SK-N-SH treated with all-trans-retinoic acid at 6 μM for 48 hours (cell line): Measurements from ENCODE around the gene FAM89B.

ENCODE experiments used
- ATAC-seq: fragments of 200-7000 bp; cut with Tn5 transposase; 3 replicates; pipeline ENCODE4 v1.9.1; 2020; ENCODE audit warnings: mild to moderate bottlenecking, moderate library complexity
- ARNTL ChIP-seq: fragments of 450-650 bp; formaldehyde crosslinking; IDR thresholded peaks from 2 replicates; pipeline ENCODE4 v1.5.0; 2020; ENCODE audit warnings: low read depth, mild to moderate bottlenecking, moderate library complexity, borderline replicate concordance
- CSDC2 ChIP-seq: fragments of 250-450 bp; sonication (Bioruptor Pico); IDR thresholded peaks from 2 replicates; pipeline ENCODE4 v1.5.0; 2020; ENCODE audit warnings: mild to moderate bottlenecking, moderate library complexity
- GLIS3 ChIP-seq: fragments of 250-450 bp; sonication (Bioruptor Pico); IDR thresholded peaks from 2 replicates; pipeline ENCODE4 v1.5.0; 2020; ENCODE audit warnings: mild to moderate bottlenecking, moderate library complexity
- ISL1 ChIP-seq: fragments of 250-450 bp; sonication (Bioruptor Pico); IDR thresholded peaks from 2 replicates; pipeline ENCODE4 v2.1.2; 2022; ENCODE audit warnings: mild to moderate bottlenecking, moderate library complexity
- OSR1 ChIP-seq: fragments of 250-450 bp; sonication (Bioruptor Pico); IDR thresholded peaks from 2 replicates; pipeline ENCODE4 v1.8.0; 2022; ENCODE audit warnings: moderate library complexity, mild to moderate bottlenecking, inconsistent platforms
- PPARA ChIP-seq: fragments of 250-450 bp; sonication (Bioruptor Pico); IDR thresholded peaks from 2 replicates; pipeline ENCODE4 v1.5.0; 2020; ENCODE audit warnings: mild to moderate bottlenecking, borderline replicate concordance
- RARB ChIP-seq: fragments of 250-450 bp; sonication (Bioruptor Pico); IDR thresholded peaks from 2 replicates; pipeline ENCODE4 v1.8.0; 2021; ENCODE audit warnings: mild to moderate bottlenecking, moderate library complexity
- SNAI2 ChIP-seq: fragments of 250-450 bp; sonication (Bioruptor Pico); IDR thresholded peaks from 2 replicates; pipeline ENCODE4 v1.5.0; 2020; ENCODE audit warnings: mild to moderate bottlenecking, moderate library complexity
- TCF4 ChIP-seq: fragments of 250-450 bp; sonication (Bioruptor Pico); IDR thresholded peaks from 2 replicates; pipeline ENCODE4 v1.8.0; 2021; ENCODE audit warnings: mild to moderate bottlenecking, moderate library complexity, borderline replicate concordance
- TOX ChIP-seq: fragments of 250-450 bp; sonication (Bioruptor Pico); IDR thresholded peaks from 2 replicates; pipeline ENCODE4 v1.8.0; 2021; ENCODE audit warnings: mild to moderate bottlenecking, moderate library complexity, borderline replicate concordance
- ZFP3 ChIP-seq: fragments of 250-450 bp; sonication (Bioruptor Pico); IDR thresholded peaks from 2 replicates; pipeline ENCODE4 v1.5.0; 2020; ENCODE audit warnings: mild to moderate bottlenecking, moderate library complexity
- ZFP30 ChIP-seq: fragments of 450-650 bp; formaldehyde crosslinking; IDR thresholded peaks from 2 replicates; pipeline ENCODE4 v1.5.0; 2022; ENCODE audit warnings: mild to moderate bottlenecking, moderate library complexity
- ZNF565 ChIP-seq: fragments of 450-650 bp; formaldehyde crosslinking; conservative IDR thresholded peaks from 2 replicates; pipeline ENCODE4 v1.5.0; 2020; ENCODE audit warnings: low read depth, mild to moderate bottlenecking, moderate library complexity
- ZNF70 ChIP-seq: fragments of 450-650 bp; formaldehyde crosslinking; IDR thresholded peaks from 2 replicates; pipeline ENCODE4 v1.5.0; 2020; ENCODE audit warnings: mild to moderate bottlenecking, moderate library complexity
- ZNF8 ChIP-seq: fragments of 450-650 bp; formaldehyde crosslinking; IDR thresholded peaks from 2 replicates; pipeline ENCODE4 v1.5.0; 2020; ENCODE audit warnings: mild to moderate bottlenecking, moderate library complexity
- TF ChIP-seq, protein P1 (sequence below): fragments of 250-450 bp; sonication (Bioruptor Pico); IDR thresholded peaks from 2 replicates; pipeline ENCODE4 v1.5.1; 2021; ENCODE audit warnings: mild to moderate bottlenecking, moderate library complexity
- TF ChIP-seq, protein P2 (sequence below): fragments of 250-450 bp; sonication (Bioruptor Pico); IDR thresholded peaks from 2 replicates; pipeline ENCODE4 v1.8.0; 2020; ENCODE audit warnings: mild to moderate bottlenecking, moderate library complexity, borderline replicate concordance
- TF ChIP-seq, protein P3 (sequence below): fragments of 250-450 bp; sonication (Bioruptor Pico); IDR thresholded peaks from 2 replicates; pipeline ENCODE4 v1.8.0; 2021; ENCODE audit warnings: low read depth, mild to moderate bottlenecking, moderate library complexity, borderline replicate concordance
- TF ChIP-seq, protein P4 (sequence below): fragments of 250-450 bp; sonication (Bioruptor Pico); IDR thresholded peaks from 2 replicates; pipeline ENCODE4 v1.5.1; 2020; ENCODE audit warnings: low read depth, mild to moderate bottlenecking, moderate library complexity
- TF ChIP-seq, protein P5 (sequence below): fragments of 250-450 bp; sonication (Bioruptor Pico); IDR thresholded peaks from 2 replicates; pipeline ENCODE4 v1.5.0; 2020; ENCODE audit warnings: mild to moderate bottlenecking, moderate library complexity

Gene FAM89B

DNA sequence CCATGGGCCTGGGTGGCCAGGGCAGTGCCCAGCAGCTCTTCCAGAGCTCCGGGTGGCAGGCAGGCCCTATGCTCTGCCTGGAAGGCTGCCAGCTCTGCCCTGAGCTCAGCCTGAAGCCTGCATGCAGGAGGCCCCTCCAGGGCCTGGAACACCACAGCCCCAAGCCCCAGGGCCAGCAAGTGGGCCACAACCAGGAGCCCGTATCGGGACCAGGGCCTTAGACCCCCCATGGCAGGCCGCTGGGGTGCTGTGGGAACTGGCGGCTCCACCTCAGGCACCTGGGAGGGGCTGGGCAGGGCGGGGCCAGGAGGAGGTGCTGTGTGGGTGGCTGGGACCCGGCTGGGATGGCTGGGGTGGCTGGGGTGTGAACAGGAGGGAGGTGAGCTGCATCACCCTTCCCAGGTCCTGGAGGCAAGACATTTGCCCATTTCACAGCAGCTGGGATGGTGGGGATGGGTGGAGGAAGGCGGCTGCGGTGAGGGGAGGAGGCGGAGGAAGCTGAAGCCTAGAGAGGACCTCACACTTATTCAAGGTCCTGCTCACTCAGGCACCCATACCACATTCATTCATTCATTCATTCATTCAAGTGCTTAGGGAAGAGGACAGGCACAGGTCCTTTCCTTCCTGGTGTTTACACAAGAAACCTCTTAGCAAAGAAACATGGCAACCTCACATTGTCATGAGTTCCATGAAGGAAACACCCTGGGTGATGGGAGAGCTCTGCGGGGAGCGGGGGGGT, 23.4 kb downstream of the FAM89B start, which contains the start of gene KCNK7 (continued):
- TF ChIP-seq, protein P1, sequence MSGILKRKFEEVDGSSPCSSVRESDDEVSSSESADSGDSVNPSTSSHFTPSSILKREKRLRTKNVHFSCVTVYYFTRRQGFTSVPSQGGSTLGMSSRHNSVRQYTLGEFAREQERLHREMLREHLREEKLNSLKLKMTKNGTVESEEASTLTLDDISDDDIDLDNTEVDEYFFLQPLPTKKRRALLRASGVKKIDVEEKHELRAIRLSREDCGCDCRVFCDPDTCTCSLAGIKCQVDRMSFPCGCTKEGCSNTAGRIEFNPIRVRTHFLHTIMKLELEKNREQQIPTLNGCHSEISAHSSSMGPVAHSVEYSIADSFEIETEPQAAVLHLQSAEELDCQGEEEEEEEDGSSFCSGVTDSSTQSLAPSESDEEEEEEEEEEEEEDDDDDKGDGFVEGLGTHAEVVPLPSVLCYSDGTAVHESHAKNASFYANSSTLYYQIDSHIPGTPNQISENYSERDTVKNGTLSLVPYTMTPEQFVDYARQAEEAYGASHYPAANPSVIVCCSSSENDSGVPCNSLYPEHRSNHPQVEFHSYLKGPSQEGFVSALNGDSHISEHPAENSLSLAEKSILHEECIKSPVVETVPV (CRISPR knock-in tag): no peak

DNA sequence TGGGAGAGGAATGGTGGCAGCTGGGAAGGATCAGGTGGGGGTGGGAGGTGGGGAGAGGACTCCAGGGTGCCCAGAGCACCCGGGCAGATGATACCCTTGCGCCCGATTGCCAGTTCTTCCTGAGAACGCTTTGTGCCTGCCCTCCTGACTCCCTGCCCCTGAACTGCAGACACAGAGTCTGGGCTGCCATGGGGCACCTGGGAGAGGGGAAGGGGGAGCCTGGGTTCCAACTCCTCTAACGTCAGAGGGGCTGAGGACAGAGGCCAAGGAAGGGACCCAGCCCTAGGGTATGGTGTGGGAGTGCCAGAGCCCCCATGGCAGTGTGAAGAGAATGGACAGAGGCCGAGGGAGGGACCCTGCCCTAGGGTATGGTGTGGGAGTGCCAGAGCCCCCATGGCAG, 24.2 kb downstream of the FAM89B start:
- ATAC-seq: no peak
- TF ChIP-seq, protein P2, sequence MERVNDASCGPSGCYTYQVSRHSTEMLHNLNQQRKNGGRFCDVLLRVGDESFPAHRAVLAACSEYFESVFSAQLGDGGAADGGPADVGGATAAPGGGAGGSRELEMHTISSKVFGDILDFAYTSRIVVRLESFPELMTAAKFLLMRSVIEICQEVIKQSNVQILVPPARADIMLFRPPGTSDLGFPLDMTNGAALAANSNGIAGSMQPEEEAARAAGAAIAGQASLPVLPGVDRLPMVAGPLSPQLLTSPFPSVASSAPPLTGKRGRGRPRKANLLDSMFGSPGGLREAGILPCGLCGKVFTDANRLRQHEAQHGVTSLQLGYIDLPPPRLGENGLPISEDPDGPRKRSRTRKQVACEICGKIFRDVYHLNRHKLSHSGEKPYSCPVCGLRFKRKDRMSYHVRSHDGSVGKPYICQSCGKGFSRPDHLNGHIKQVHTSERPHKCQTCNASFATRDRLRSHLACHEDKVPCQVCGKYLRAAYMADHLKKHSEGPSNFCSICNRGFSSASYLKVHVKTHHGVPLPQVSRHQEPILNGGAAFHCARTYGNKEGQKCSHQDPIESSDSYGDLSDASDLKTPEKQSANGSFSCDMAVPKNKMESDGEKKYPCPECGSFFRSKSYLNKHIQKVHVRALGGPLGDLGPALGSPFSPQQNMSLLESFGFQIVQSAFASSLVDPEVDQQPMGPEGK: no peak
- no peak for TF ChIP-seq ISL1 (CRISPR knock-in tag)
- no peak for TF ChIP-seq SNAI2 (CRISPR knock-in tag)
- TF ChIP-seq, protein P3, sequence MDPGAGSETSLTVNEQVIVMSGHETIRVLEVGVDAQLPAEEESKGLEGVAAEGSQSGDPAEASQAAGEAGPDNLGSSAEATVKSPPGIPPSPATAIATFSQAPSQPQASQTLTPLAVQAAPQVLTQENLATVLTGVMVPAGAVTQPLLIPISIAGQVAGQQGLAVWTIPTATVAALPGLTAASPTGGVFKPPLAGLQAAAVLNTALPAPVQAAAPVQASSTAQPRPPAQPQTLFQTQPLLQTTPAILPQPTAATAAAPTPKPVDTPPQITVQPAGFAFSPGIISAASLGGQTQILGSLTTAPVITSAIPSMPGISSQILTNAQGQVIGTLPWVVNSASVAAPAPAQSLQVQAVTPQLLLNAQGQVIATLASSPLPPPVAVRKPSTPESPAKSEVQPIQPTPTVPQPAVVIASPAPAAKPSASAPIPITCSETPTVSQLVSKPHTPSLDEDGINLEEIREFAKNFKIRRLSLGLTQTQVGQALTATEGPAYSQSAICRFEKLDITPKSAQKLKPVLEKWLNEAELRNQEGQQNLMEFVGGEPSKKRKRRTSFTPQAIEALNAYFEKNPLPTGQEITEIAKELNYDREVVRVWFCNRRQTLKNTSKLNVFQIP (CRISPR knock-in tag): no peak
- no peak for TF ChIP-seq PPARA (CRISPR knock-in tag)
- no peak for TF ChIP-seq ZNF8
- TF ChIP-seq ZNF70 (CRISPR knock-in tag): no peak
- no peak for TF ChIP-seq OSR1 (CRISPR knock-in tag)
- no peak for TF ChIP-seq TCF4 (CRISPR knock-in tag)
- TF ChIP-seq GLIS3 (CRISPR knock-in tag): no peak
- no peak for TF ChIP-seq CSDC2
- no peak for TF ChIP-seq TOX (CRISPR knock-in tag)
- no peak for TF ChIP-seq ZNF565
- no peak for TF ChIP-seq ZFP3 (CRISPR knock-in tag)
- TF ChIP-seq ARNTL (CRISPR knock-in tag): no peak
- no peak for TF ChIP-seq RARB (CRISPR knock-in tag)
- TF ChIP-seq, protein P1 (CRISPR knock-in tag): no peak
- no peak for TF ChIP-seq ZFP30 (CRISPR knock-in tag)
- TF ChIP-seq, protein P4, sequence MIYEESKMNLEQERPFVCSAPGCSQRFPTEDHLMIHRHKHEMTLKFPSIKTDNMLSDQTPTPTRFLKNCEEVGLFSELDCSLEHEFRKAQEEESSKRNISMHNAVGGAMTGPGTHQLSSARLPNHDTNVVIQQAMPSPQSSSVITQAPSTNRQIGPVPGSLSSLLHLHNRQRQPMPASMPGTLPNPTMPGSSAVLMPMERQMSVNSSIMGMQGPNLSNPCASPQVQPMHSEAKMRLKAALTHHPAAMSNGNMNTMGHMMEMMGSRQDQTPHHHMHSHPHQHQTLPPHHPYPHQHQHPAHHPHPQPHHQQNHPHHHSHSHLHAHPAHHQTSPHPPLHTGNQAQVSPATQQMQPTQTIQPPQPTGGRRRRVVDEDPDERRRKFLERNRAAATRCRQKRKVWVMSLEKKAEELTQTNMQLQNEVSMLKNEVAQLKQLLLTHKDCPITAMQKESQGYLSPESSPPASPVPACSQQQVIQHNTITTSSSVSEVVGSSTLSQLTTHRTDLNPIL (CRISPR knock-in tag): no peak
- TF ChIP-seq, protein P5, sequence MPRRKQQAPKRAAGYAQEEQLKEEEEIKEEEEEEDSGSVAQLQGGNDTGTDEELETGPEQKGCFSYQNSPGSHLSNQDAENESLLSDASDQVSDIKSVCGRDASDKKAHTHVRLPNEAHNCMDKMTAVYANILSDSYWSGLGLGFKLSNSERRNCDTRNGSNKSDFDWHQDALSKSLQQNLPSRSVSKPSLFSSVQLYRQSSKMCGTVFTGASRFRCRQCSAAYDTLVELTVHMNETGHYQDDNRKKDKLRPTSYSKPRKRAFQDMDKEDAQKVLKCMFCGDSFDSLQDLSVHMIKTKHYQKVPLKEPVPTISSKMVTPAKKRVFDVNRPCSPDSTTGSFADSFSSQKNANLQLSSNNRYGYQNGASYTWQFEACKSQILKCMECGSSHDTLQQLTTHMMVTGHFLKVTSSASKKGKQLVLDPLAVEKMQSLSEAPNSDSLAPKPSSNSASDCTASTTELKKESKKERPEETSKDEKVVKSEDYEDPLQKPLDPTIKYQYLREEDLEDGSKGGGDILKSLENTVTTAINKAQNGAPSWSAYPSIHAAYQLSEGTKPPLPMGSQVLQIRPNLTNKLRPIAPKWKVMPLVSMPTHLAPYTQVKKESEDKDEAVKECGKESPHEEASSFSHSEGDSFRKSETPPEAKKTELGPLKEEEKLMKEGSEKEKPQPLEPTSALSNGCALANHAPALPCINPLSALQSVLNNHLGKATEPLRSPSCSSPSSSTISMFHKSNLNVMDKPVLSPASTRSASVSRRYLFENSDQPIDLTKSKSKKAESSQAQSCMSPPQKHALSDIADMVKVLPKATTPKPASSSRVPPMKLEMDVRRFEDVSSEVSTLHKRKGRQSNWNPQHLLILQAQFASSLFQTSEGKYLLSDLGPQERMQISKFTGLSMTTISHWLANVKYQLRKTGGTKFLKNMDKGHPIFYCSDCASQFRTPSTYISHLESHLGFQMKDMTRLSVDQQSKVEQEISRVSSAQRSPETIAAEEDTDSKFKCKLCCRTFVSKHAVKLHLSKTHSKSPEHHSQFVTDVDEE (CRISPR knock-in tag): no peak
